H9 (cell line): ENCODE data around the gene SEMA5A. TPM values are rescaled to one million over a fixed set of nuclear protein-coding genes. Genes with fewer than 3 reads are reported as not detected.

Source experiments
- DNase-seq: peaks from one replicate; pipeline ENCODE4 v3.0.0-alpha.2; 2017
- H2AFZ ChIP-seq: one replicate; pipeline ENCODE4 v1.6.1; 2013; ENCODE audit warnings: mild to moderate bottlenecking, low read length, control low read depth, moderate library complexity
- H2AK5ac ChIP-seq: 2 replicates; pipeline ENCODE4 v1.6.1; 2013; ENCODE audit warnings: low read length, control low read depth, mixed read lengths; ENCODE audit not compliant: insufficient read length
- H2BK120ac ChIP-seq: one replicate; pipeline ENCODE4 v1.6.1; 2013; ENCODE audit warnings: low read depth, mild to moderate bottlenecking, low read length, control low read depth, inconsistent platforms; ENCODE audit not compliant: poor library complexity, severe bottlenecking
- H2BK12ac ChIP-seq: 2 replicates; pipeline ENCODE4 v1.6.1; 2013; ENCODE audit warnings: low read length, control low read depth, mixed read lengths, low read depth; ENCODE audit not compliant: insufficient read length
- H2BK15ac ChIP-seq: 2 replicates; pipeline ENCODE4 v1.6.1; 2013; ENCODE audit warnings: low read depth, low read length, control low read depth
- H2BK20ac ChIP-seq: one replicate; pipeline ENCODE4 v1.6.1; 2013; ENCODE audit warnings: low read depth, mild to moderate bottlenecking, low read length, control low read depth, inconsistent platforms; ENCODE audit not compliant: poor library complexity, severe bottlenecking
- H2BK5ac ChIP-seq: 2 replicates; pipeline ENCODE4 v1.6.1; 2013; ENCODE audit warnings: low read length, control low read depth, mixed read lengths; ENCODE audit not compliant: insufficient read length
- H3K14ac ChIP-seq: 2 replicates; pipeline ENCODE4 v1.6.1; 2013; ENCODE audit warnings: low read length, control low read depth; ENCODE audit not compliant: insufficient read depth
- H3K18ac ChIP-seq: 2 replicates; pipeline ENCODE4 v1.6.1; 2013; ENCODE audit warnings: low read depth, mild to moderate bottlenecking, mixed read lengths, low read length, control low read depth; ENCODE audit not compliant: insufficient read length
- H3K23ac ChIP-seq: 2 replicates; pipeline ENCODE4 v1.6.1; 2013; ENCODE audit warnings: low read length, control low read depth, mixed read lengths, low read depth; ENCODE audit not compliant: insufficient read length
- H3K23me2 ChIP-seq: 2 replicates; pipeline ENCODE4 v1.6.1; 2013; ENCODE audit warnings: low read depth, mild to moderate bottlenecking, mixed read lengths, low read length, control low read depth; ENCODE audit not compliant: insufficient read length, poor library complexity, severe bottlenecking
- H3K27ac ChIP-seq: 2 replicates; pipeline ENCODE4 v1.5.1; 2013; ENCODE audit warnings: low read length, control low read depth, mixed read lengths, low read depth; ENCODE audit not compliant: insufficient read length
- H3K27me3 ChIP-seq: 2 replicates; pipeline ENCODE4 v1.6.1; 2013; ENCODE audit warnings: low read length, control low read depth, inconsistent platforms; ENCODE audit not compliant: insufficient read depth
- H3K4ac ChIP-seq: 2 replicates; pipeline ENCODE4 v1.6.1; 2013; ENCODE audit warnings: low read depth, mild to moderate bottlenecking, control low read depth, inconsistent platforms, low read length, moderate library complexity
- H3K4me1 ChIP-seq: 2 replicates; pipeline ENCODE4 v1.6.1; 2013; ENCODE audit warnings: low read length, control low read depth, inconsistent platforms; ENCODE audit not compliant: insufficient read depth
- H3K4me2 ChIP-seq: 2 replicates; pipeline ENCODE4 v1.6.1; 2013; ENCODE audit warnings: low read length, control low read depth, mixed read lengths; ENCODE audit not compliant: insufficient read length, insufficient read depth
- H3K56ac ChIP-seq: 2 replicates; pipeline ENCODE4 v1.6.1; 2013; ENCODE audit warnings: low read depth, mild to moderate bottlenecking, mixed read lengths, low read length, control low read depth; ENCODE audit not compliant: insufficient read length
- H3K79me1 ChIP-seq: 2 replicates; pipeline ENCODE4 v1.6.1; 2013; ENCODE audit warnings: low read depth, mild to moderate bottlenecking, moderate library complexity, low read length, control low read depth, inconsistent platforms; ENCODE audit not compliant: insufficient read depth, poor library complexity, severe bottlenecking
- H3K79me2 ChIP-seq: 2 replicates; pipeline ENCODE4 v1.6.1; 2013; ENCODE audit warnings: low read length, control low read depth, inconsistent platforms; ENCODE audit not compliant: insufficient read depth
- H3K9ac ChIP-seq: 2 replicates; pipeline ENCODE4 v1.6.1; 2013; ENCODE audit warnings: low read length, control low read depth, mixed read lengths; ENCODE audit not compliant: insufficient read length; ENCODE audit errors: extremely low read depth
- H3K9me3 ChIP-seq: one replicate; pipeline ENCODE4 v1.6.1; 2013; ENCODE audit warnings: low read depth, low read length, inconsistent platforms; ENCODE audit not compliant: control insufficient read depth
- H3T11ph ChIP-seq: one replicate; pipeline ENCODE4 v1.6.1; 2013; ENCODE audit warnings: mild to moderate bottlenecking, low read length, control low read depth, inconsistent platforms
- H4K20me1 ChIP-seq: one replicate; pipeline ENCODE4 v1.6.1; 2013; ENCODE audit not compliant: control insufficient read depth, insufficient read length, insufficient read depth
- H4K5ac ChIP-seq: 2 replicates; pipeline ENCODE4 v1.6.1; 2013; ENCODE audit warnings: low read depth, mild to moderate bottlenecking, mixed read lengths, low read length, control low read depth; ENCODE audit not compliant: insufficient read length
- H4K8ac ChIP-seq: replicated peaks from 2 replicates; pipeline ENCODE4 v1.6.1; 2013; ENCODE audit warnings: low read length, control low read depth, mixed read lengths, low read depth; ENCODE audit not compliant: insufficient read length
- H4K91ac ChIP-seq: 2 replicates; pipeline ENCODE4 v1.6.1; 2013; ENCODE audit warnings: low read depth, mild to moderate bottlenecking, moderate library complexity, mixed read lengths, low read length, control low read depth; ENCODE audit not compliant: insufficient read length
- H3K27ac Mint-ChIP-seq, 3 experiments: 2 replicates in 2 of 3; 3 replicates in 1 of 3; pipeline ENCODE4 v1.8.0; 2020 to 2021; ENCODE audit warnings: mixed read lengths in 3 of 3, mild to moderate bottlenecking in 1 of 3, moderate library complexity in 1 of 3
- H3K27me3 Mint-ChIP-seq: 2 replicates; pipeline ENCODE4 v1.8.0; 2021; ENCODE audit warnings: low read depth, mild to moderate bottlenecking, moderate library complexity, mixed read lengths
- H3K36me3 Mint-ChIP-seq, 3 experiments: 2 replicates in 2 of 3; 3 replicates in 1 of 3; pipeline ENCODE4 v1.8.0; 2020 to 2021; ENCODE audit warnings: low read depth in 3 of 3, mixed read lengths in 3 of 3; ENCODE audit not compliant: insufficient read depth in 1 of 3
- H3K4me1 Mint-ChIP-seq, 2 experiments: 2 replicates each; pipeline ENCODE4 v1.8.0; 2020; ENCODE audit warnings: mixed read lengths in 2 of 2
- H3K4me3 Mint-ChIP-seq, 2 experiments: 2 replicates in 1 of 2; 3 replicates in 1 of 2; pipeline ENCODE4 v1.8.0; 2020 to 2021; ENCODE audit warnings: mild to moderate bottlenecking in 2 of 2, mixed read lengths in 2 of 2, moderate library complexity in 1 of 2
- H3K9me3 Mint-ChIP-seq, 2 experiments: 2 replicates in 1 of 2; 3 replicates in 1 of 2; pipeline ENCODE4 v1.8.0; 2020; ENCODE audit warnings: mild to moderate bottlenecking in 2 of 2, mixed read lengths in 2 of 2, moderate library complexity in 1 of 2
- CTCF ChIP-seq: fragments of 200-600 bp; sonication (generic); conservative IDR thresholded peaks from 3 replicates; pipeline ENCODE4 v1.8.0; 2021; ENCODE audit warnings: antibody characterized with exemption, mild to moderate bottlenecking
- WGBS: extraction: QIAGEN DNeasy Blood & Tissue Kit; methylation state at CpG from one replicate; pipeline ENCODE4 v1.1.7; 2013; ENCODE audit warnings: missing lambda C conversion rate, low lambda C conversion rate, mixed read lengths; ENCODE audit not compliant: insufficient read length; ENCODE audit errors: extremely low coverage; 5-methylcytosine and 5-hydroxymethylcytosine counted together
- total RNA-seq: library from RNA; stranded (reverse); gene quantifications from 2 replicates; pipeline ENCODE4 v1.2.1, GENCODE V29; 2021

The SEMA5A gene
- total RNA-seq, 1 experiment from 2014 or later, result 4.3 TPM

- Histone ChIP-seq H4K20me1 (no peaks in the 10 kb centered on the region), H3K23ac (no peak overlapping the region), H4K91ac (no peak overlapping the region), H3K79me2 (no peaks in the 10 kb centered on the region), H3K23me2 (no peaks in the 10 kb centered on the region), H2BK5ac (no peak overlapping the region), H3K9ac (no peak overlapping the region), H4K5ac (no peak overlapping the region), H3K9me3 (no peaks in the 10 kb centered on the region), H2AK5ac (no peak overlapping the region), H3K4ac (no peak overlapping the region), H3K4me2 (no peak overlapping the region), H2AFZ (no peak overlapping the region), H3K4me1 (no peaks in the 10 kb centered on the region; the same call in 1 of the 2 replicates), H2BK20ac (no peak overlapping the region), H3K27ac (no peak overlapping the region), H3K27me3 (no peaks in the 10 kb centered on the region), H3K79me1 (no peaks in the 10 kb centered on the region), H3K18ac (no peak overlapping the region), H3K56ac (no peak overlapping the region), H4K8ac (no peak overlapping the region), H3T11ph (no peak overlapping the region), H2BK15ac (no peak overlapping the region), H2BK120ac (no peak overlapping the region), H3K14ac (no peak overlapping the region), H2BK12ac (no peak overlapping the region)
- H3K36me3 Mint-ChIP-seq, result peaks cover 0 to 2% (median 0%) of the 10 kb centered on the region in 3 experiments; a peak in 3 of 7 replicates
- no peak for DNase-seq
- no CpG with 5 or more reads among the region's 1 CpG for WGBS
- H3K9me3 Mint-ChIP-seq, result peaks cover 15 to 29% of the 10 kb centered on the region in 2 experiments
- H3K27ac Mint-ChIP-seq, result no peak overlapping the region
- TF ChIP-seq CTCF, result no peak
- 0 out of 2 replicates have a peak, but pooled peaks cover 2% of the 10 kb centered on the region for H3K27me3 Mint-ChIP-seq
- H3K4me1 Mint-ChIP-seq, result peaks cover 2 to 4% of the 10 kb centered on the region in 2 experiments; a peak in 1 of 4 replicates
- H3K4me3 Mint-ChIP-seq, result no peak overlapping the region
Measured at GRCh38 chr5:9020996-9021395, 524.9 kb downstream of the SEMA5A start.
